ENCODE results near the gene D2HGDH.
"Not testable (repeated sequence)": the region's sequence is repeated elsewhere in the genome, so short reads cannot be mapped to it uniquely, and the experiment has no call there.

- TF ChIP-seq, protein P1, sequence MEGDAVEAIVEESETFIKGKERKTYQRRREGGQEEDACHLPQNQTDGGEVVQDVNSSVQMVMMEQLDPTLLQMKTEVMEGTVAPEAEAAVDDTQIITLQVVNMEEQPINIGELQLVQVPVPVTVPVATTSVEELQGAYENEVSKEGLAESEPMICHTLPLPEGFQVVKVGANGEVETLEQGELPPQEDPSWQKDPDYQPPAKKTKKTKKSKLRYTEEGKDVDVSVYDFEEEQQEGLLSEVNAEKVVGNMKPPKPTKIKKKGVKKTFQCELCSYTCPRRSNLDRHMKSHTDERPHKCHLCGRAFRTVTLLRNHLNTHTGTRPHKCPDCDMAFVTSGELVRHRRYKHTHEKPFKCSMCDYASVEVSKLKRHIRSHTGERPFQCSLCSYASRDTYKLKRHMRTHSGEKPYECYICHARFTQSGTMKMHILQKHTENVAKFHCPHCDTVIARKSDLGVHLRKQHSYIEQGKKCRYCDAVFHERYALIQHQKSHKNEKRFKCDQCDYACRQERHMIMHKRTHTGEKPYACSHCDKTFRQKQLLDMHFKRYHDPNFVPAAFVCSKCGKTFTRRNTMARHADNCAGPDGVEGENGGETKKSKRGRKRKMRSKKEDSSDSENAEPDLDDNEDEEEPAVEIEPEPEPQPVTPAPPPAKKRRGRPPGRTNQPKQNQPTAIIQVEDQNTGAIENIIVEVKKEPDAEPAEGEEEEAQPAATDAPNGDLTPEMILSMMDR (IDR thresholded peaks at IDR 0.05; ENCODE audit: borderline replicate concordance, extremely low read depth, low read length, poor library complexity, severe bottlenecking) = not testable (repeated sequence)
- TF ChIP-seq EZH2 (IDR thresholded peaks at IDR 0.05; ENCODE audit: borderline replicate concordance, low read depth, low read length, severe bottlenecking) = not testable (repeated sequence)
Measured at GRCh38 chr2:241806217-241806616, 71.8 kb downstream of the D2HGDH start.
